Heart right ventricle (tissue), 16 donors: Measurements from ENCODE around the gene ARHGAP12. TPM values are rescaled to one million over a fixed set of nuclear protein-coding genes. Genes with fewer than 3 reads are reported as not detected.

Experiments
- ATAC-seq, 8 donors: fragments of 200-7000 bp; cut with Tn5 transposase; one replicate each; pipeline ENCODE4 v1.9.1; 2020; ENCODE audit warnings: mild to moderate bottlenecking in 8 of 8, moderate library complexity in 8 of 8, moderate number of reproducible peaks in 1 of 8
- DNase-seq, 2 donors: peaks; one replicate each; pipeline ENCODE4 v3.0.0-alpha.2; 2020
- H3K27ac ChIP-seq, 10 donors: fragments of 200-600 bp; sonication (generic) in 2 of 10; one replicate each; pipeline versions ENCODE4 v1.5.0 to v1.8.0; 2020 to 2022; ENCODE audit warnings: mild to moderate bottlenecking in 3 of 10
- H3K27me3 ChIP-seq, 7 donors: fragments of 200-600 bp; one replicate each; pipeline ENCODE4 v1.8.0; 2021 to 2022; ENCODE audit warnings: mild to moderate bottlenecking in 2 of 7
- H3K36me3 ChIP-seq, 9 donors: fragments of 200-600 bp; sonication (generic) in 1 of 9; one replicate each; pipeline versions ENCODE4 v1.5.0 to v1.8.0; 2020 to 2022; ENCODE audit warnings: mild to moderate bottlenecking in 2 of 9
- H3K4me1 ChIP-seq, 9 donors: fragments of 200-600 bp; sonication (generic) in 1 of 9; one replicate each; pipeline versions ENCODE4 v1.5.0 to v1.8.0; 2020 to 2022; ENCODE audit warnings: mild to moderate bottlenecking in 4 of 9
- H3K4me3 ChIP-seq, 10 donors: fragments of 200-600 bp; sonication (generic) in 2 of 10; one replicate each; pipeline versions ENCODE4 v1.5.0 to v1.8.0; 2020 to 2022; ENCODE audit warnings: mild to moderate bottlenecking in 7 of 10, moderate library complexity in 2 of 10
- H3K9me3 ChIP-seq, 11 donors: fragments of 200-600 bp in 10 of 11; sonication (generic) in 2 of 11; one replicate each; pipeline versions ENCODE4 v1.5.0 to v1.8.0; 2013 to 2022; ENCODE audit warnings: mild to moderate bottlenecking in 2 of 11, control low read depth in 1 of 11, moderate library complexity in 1 of 11
- WGBS, 2 donors: extraction: QIAGEN DNeasy Blood & Tissue Kit; methylation state at CpG; one replicate each; pipeline ENCODE4 v1.1.7; 2013; ENCODE audit warnings: inconsistent platforms in 1 of 2; 5-methylcytosine and 5-hydroxymethylcytosine counted together
- intact Hi-C, 10 donors: fragments of 100-400 bp; cut with DNase I; formaldehyde crosslinking; loops; one replicate each; pipeline versions ENCODE4 v1.11.1 to v1.14.2; 2022
- polyA plus RNA-seq, 2 donors: library from polyadenylated mRNA; stranded (reverse); fragments of 200-250 nt; gene quantifications; one replicate each; pipeline ENCODE4 v1.2.3, GENCODE V29; 2013
- total RNA-seq, 10 donors: library from RNA; stranded (reverse); fragmentation: NEBNext Ultra II Directional in 3 of 10; extraction: Animal tissue kit (Norgen Biotek cat#: 25700) in 3 of 10; gene quantifications; one replicate each; pipeline versions ENCODE4 v1.2.1 to v1.2.4, GENCODE V29; 2021 to 2023
- TF ChIP-seq, protein P1 (sequence below), 9 donors: fragments of 200-600 bp; sonication (generic) in 2 of 9; IDR thresholded peaks; one replicate each; pipeline versions ENCODE4 v1.5.0 to v1.8.0; 2021 to 2022; ENCODE audit warnings: antibody characterized with exemption in 9 of 9, mild to moderate bottlenecking in 5 of 9, moderate library complexity in 1 of 9
- donor health status: Arrhythmogenic right ventricular cardiomyopathy.
- donor health status: ischemic (EF 13 %, LVEDD 7.1; RV severe dilation, severe dysfunction).
- donor health status: healthy with polysubstance abuse.
- donor health status: DM: no; HTN: yes; CAD: no.
- donor health status: DM: no; HTN: no; CAD: no.
- donor health status: ischemic (EF 25% LVEDD 6.9; RV normal size, moderate dysfunction).
- donor health status: ischemic (EF 25% LVEDD 5.7; RV mildly dilated, moderate dysfunction).
- donor health status: healthy.
- donor health status: DM: yes; HTN: yes; CAD: no.
- donor health status: Ischemic cardiomyopathy.
- donor health status: ischemic (EF 35%, LVEDD 5.7; RV mildly dilated, moderate dysfunction).
- donor health status: nonischemic (EF 11% LVEDD 7.7; RV severe dilation, severe dysfunction).
- donor health status: DM: yes; HTN: yes; CAD: no.
- donor health status: PGD.
- donor health status: ischemic (EF 29% LVEDD 5.4; RV normal size, mild dysfunction).
- donor health status: nonischemic (EF 23%, LVEDD 6.1; RV moderate dilation, normal function).

ARHGAP12 gene
- total and polyA plus RNA-seq, 12 donors, result 7.6 to 35.2 (median 21.0) TPM

DNA sequence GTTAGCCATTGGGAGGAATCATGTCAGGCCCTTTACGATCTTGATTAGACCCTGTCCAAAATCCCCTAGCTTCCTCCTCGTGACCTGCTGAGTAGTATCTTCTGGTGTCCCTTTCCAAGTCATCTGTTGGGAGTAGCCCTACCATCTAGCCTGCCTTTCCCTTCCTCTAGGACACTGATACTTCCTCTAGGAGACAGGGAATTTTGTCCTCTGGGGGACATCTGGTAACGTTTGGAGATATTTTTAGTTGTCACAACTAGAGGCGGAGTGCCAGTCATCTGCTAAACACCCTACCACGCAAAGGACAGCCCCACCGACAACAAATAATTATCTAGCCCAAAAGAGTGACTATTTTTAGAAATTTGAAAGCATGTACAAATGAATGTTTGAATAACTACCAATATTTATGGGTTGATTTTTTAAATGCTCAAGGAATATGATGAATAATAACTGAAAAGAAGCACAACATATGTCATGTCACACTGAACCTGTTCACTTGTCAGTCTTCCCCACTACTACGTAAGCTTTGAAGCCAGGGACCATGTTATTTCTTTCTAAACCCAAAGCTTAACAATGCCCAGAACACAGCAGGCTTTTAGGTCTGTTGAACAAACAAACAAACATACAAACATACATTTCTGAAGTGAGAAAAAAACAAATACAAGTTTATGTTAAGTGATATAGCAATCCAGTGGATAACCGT is 105.9 kb downstream of the ARHGAP12 start:
- intact Hi-C loops, result no loop called here
- DNase-seq (peak in 1 of 2 donors; percentile 22), ATAC-seq (peak; percentile 59 to 91 (median 82))
- peaks cover 0 to 22% (median 0%) of the 10 kb centered on the region in 9 donors for H3K36me3 ChIP-seq
- TF ChIP-seq, protein P1, sequence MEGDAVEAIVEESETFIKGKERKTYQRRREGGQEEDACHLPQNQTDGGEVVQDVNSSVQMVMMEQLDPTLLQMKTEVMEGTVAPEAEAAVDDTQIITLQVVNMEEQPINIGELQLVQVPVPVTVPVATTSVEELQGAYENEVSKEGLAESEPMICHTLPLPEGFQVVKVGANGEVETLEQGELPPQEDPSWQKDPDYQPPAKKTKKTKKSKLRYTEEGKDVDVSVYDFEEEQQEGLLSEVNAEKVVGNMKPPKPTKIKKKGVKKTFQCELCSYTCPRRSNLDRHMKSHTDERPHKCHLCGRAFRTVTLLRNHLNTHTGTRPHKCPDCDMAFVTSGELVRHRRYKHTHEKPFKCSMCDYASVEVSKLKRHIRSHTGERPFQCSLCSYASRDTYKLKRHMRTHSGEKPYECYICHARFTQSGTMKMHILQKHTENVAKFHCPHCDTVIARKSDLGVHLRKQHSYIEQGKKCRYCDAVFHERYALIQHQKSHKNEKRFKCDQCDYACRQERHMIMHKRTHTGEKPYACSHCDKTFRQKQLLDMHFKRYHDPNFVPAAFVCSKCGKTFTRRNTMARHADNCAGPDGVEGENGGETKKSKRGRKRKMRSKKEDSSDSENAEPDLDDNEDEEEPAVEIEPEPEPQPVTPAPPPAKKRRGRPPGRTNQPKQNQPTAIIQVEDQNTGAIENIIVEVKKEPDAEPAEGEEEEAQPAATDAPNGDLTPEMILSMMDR (IDR thresholded peaks at IDR 0.05), result no peak
- H3K4me1 ChIP-seq, result peaks cover 0 to 32% (median 23%) of the 10 kb centered on the region in 9 donors
- H3K4me3 ChIP-seq, result peak overlapping the region in 1 of 10 donors; percentile 4
- H3K27ac ChIP-seq, result peak overlapping the region in 8 of 10 donors; percentile 21 to 69 (median 54)
- H3K9me3 ChIP-seq, result no peaks in the 10 kb centered on the region
- 30 to 39% methylated on average over 8 of the region's 8 CpGs for WGBS, 2 donors
- no peaks in the 10 kb centered on the region for H3K27me3 ChIP-seq

DNA sequence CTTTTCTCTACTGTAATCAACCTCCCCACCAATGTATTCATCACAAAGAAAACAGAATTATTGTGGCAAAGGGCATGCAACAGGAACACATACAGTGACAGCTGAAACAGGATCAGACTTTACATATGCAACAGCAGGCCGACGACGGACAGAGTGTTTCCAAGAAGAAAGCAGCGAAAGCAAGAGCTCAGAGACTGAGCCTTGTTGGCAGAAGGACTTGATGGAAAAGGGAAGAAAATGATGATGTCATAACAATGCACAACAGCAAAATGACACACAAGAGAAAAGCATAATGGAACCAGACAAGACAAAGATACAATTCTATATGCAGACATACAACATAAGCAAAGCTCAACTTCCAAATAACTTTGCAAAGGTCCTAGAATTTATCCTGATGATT is 106.5 kb downstream of the ARHGAP12 start:
- Histone ChIP-seq H3K9me3 (no peaks in the 10 kb centered on the region), H3K27ac (peak overlapping the region in 6 of 10 donors; percentile 25 to 69 (median 58)), H3K4me3 (no peak overlapping the region), H3K36me3 (peaks cover 0 to 27% (median 0%) of the 10 kb centered on the region in 9 donors), H3K27me3 (no peaks in the 10 kb centered on the region), H3K4me1 (peaks cover 0 to 32% (median 23%) of the 10 kb centered on the region in 9 donors)
- 61 to 77% methylated on average over 4 of the region's 4 CpGs for WGBS, 2 donors
- DNase-seq (no peak), ATAC-seq (peak in 4 of 8 donors; percentile 9 to 42 (median 32))
- TF ChIP-seq, protein P1 (IDR thresholded peaks at IDR 0.05), result no peak
- intact Hi-C loops, result no loop called here

DNA sequence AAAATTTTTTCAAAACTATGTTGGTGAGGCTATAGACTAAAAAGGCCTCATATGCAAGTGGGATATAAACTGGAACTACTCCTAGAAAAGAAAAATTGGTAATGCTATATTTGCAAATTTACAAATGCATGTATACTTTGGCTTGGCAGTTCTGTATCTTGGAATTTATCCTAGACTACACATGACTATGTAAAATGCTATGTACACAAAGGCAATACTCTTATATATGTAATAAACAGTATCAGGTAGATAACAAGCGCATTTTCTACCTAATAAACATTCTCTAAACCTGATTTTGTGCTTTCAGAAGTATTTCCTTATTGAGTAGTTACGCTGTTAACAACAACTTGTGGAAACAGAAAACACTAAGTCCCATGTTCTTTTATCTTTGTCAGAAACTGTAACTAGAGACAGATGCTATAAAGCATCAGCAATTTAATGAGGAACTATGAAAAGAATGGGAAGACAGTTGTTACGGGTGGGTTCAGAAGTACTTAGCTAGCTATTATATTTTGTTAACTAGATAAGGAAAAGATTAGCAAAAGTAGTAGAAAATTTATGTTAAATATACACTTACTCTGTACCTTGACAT is 107.8 kb downstream of the ARHGAP12 start:
- intact Hi-C loops, result no loop called here
- peaks cover 0 to 24% (median 4%) of the 10 kb centered on the region in 9 donors for H3K36me3 ChIP-seq
- no peaks in the 10 kb centered on the region for H3K27me3 ChIP-seq
- ATAC-seq, result no peak
- WGBS, 2 donors, result 95 to 98% methylated on average over 3 of the region's 3 CpGs
- no peaks in the 10 kb centered on the region for H3K9me3 ChIP-seq
- no peak overlapping the region for H3K27ac ChIP-seq
- H3K4me3 ChIP-seq, result no peak overlapping the region
- TF ChIP-seq, protein P1 (IDR thresholded peaks at IDR 0.05), result no peak
- DNase-seq, result no peak
- peaks cover 0 to 37% (median 23%) of the 10 kb centered on the region in 9 donors for H3K4me1 ChIP-seq

DNA sequence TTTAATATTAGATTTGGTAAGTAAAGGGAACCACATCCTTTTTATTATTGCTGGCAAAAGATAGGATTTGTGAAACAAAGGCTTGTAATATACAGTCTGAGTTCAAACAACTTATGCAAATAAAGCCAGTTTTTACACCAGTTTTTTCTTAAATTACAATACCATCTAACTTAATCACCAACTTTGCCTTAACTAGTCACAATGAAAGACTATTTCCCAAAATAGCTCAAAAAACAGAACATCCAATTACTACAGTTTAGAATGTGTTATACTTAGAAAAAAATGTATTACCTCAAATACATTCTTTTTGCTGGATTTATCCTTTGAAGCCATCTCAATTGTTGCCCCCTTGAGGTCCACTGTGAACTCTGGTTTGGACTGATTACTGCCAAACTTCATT is 108.5 kb downstream of the ARHGAP12 start:
- intact Hi-C loops, result no loop called here

More for the DNA sequence above, 108.5 kb downstream of the ARHGAP12 start:
- ATAC-seq, result no peak
- Histone ChIP-seq H3K4me3 (no peak overlapping the region), H3K36me3 (peaks cover 0 to 19% (median 4%) of the 10 kb centered on the region in 9 donors), H3K27me3 (no peaks in the 10 kb centered on the region), H3K27ac (peak overlapping the region in 1 of 10 donors; percentile 59), H3K4me1 (peaks cover 0 to 37% (median 23%) of the 10 kb centered on the region in 9 donors), H3K9me3 (no peaks in the 10 kb centered on the region)
- no peak for DNase-seq
- TF ChIP-seq, protein P1 (IDR thresholded peaks at IDR 0.05), result no peak
